ENCODE measurements around the gene PPP2R5E.
"Not testable (repeated sequence)": the region's sequence is repeated elsewhere in the genome, so short reads cannot be mapped to it uniquely, and the experiment has no call there.

PPP2R5E gene

DNA sequence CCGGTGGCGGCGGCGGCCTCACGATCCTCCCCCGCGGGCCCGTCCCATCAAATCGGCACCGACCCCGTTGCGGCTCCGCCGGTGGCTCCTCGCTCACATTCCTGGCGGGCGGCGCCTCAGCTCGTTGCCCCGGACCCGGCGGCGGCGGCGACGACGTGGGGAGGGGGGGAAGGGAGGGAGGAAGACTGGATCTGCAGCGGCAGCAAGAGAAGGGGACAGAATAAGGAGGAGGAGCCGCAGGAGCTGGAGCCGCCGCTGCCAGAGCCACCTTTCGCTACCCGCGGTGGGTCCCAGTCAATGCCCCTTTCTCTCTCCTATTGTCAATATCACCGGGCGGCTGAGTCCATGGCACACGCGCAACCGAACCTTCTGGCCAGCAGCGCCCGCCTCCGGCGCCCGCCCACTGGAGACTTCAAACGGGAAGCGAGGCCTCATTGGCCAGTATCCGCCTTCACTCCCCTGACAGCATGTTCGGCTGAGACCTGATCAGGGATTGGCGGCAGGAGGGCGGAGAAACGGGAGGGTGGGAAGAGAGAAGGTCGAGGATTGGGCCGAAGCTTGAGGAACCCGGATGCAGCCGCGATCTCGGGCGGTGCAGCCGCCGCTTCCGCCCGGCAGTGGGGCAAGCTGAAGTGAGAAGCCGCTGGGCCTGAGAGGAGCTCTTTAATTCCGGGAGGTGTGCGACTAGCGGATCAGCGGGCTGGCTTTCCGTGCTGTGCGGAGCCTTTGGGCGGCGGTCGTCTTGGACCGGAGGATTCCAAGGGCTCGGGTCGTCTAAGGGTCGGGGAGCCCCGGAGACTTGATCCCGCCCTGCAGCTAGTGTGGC, at the start of gene PPP2R5E:
Gene PPP2R5E, minus strand, starts transcription at position 378 of the 826 bp plus-strand sequence. CDS start 3,692 bp downstream, outside the sequence.
- peak; percentile 98 for DNase-seq

DNA sequence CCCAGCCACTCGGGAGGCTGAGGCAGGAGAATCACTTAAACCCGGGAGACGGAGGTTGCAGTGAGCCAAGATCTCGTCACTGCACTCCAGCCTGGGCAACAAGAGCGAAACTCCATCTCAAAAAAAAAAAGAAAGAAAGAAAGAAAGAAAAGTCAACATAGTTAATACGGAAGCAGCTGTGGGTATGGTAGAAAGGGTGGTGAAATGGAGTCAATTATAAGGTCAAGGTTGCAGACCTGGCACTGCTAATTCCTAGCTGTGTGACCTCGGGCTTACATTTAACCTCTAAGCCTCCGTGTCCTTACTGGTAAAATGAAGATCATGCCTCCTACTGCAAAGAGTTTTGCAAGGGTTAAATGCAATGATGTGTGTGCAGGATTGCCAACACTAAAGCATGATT, 39.9 kb upstream of the PPP2R5E start:
- not testable (repeated sequence) for DNase-seq

DNA sequence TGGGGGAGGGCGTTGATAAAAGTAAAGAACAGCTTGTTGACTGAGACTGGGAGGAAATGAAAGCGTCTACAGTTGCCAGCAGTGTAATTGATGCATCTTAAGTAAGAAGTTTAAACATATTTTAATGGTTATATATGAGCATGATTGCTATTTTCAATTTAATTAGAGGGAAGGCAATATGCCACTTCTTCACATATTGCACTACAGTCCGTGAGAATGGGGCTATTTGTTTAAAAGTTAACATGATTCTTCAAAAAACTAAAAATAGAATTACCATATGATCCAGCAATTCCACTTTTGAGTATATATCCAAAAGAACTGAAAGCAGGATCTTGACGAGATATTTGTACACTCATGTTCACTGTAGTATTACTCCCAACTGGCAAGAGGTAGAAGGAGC, 38.3 kb upstream of the PPP2R5E start:
- DNase-seq, result no peak

DNA sequence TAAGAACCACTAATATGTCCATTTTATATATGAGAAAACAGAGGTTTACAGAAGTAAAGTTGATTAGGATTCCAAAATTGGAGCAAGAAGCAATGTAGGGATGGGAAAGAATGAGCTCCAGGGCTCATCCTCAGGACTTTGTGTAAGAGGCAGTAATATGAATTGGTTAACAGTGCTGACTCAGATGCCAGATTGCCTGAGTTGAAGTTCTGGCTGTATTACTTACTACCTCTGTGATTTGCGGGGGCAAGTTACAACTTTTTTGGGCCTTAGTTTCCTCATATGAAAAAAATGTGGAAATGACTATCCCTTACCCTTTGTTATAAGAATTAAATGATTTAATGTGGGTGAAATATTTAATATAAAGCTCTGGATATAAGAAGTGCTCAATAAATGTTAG, 35.1 kb upstream of the PPP2R5E start:
- no peak for DNase-seq

DNA sequence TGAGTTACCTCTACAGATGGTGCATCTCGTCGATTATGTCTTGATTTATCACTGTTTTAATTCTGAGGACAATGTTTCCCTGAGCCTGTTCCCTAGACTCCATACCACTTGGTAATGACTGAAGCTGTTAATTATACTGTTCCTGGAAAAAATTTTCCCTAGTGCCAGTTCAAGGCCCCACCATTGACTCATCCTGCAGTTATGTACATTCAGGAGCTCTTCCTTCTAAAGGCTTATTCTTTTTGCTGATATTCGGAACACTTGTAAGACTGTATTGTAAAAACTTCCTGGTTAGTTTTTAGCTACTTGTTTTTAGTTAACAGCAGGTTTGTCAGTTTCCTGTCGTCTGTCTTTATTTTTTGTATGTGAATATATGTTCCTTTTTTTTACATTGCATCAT, 30.4 kb upstream of the PPP2R5E start:
- no peak for DNase-seq

GRCh38 chr14:63565448-63565847, 22.3 kb upstream of the PPP2R5E start:
- DNase-seq, result no peak

DNA sequence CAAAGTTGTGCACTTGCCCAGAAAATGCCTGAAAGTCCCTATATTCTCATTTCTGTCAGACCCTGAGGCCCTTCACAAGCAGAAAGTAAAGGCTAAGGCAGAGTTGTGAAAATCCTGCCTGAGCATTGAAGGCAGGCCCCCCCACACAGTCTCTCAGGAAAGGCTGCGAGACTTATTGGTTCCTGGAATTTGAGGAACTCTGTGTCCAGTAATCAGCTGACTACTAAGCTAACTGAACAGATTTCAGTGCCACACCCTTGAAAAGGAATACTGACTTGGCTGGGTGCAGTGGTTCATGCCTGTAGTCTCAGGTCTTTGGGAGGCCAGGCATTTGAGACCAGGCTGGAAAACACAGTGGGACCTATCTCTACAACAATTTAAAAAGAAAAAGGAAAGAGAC, 21.1 kb upstream of the PPP2R5E start:
- no peak for DNase-seq

GRCh38 chr14:63563370-63564026, 20.3 kb upstream of the PPP2R5E start:
- no peak for DNase-seq

DNA sequence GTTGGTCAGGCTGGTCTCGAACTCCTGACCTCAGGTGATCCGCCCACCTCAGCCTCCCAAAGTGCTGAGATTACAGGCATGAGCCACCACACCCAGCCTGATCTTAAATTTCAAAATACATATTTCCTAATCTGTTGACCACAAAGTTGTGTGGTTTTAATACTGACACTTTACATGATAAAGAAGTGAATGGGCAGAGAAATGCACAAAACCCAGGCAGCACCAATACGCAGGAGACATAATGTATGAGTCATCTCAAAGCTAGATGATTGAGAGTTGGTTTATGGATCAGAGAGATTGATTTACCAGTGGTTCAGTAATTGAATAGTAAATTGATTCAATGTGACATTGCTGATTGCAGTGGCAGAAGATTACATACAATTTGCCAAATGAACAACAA, 19.2 kb upstream of the PPP2R5E start:
- no peak for DNase-seq

DNA sequence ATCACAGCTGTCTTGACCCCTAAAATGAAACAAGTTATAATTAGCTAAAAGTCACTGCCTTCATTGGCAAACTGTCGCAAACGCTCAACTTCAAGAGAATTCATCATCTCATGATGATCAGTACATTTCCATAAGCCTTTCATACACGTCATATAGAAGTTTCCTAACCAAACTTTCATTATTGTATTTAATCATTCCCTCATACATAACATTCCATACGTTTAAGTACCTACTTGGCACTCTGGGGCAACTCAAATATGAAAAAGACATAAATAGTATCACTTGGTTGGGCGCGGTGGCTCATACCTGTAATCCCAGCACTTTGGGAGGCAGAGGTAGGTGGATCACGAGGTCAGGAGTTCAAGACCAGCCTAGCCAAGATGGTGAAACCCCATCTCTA, 12.4 kb upstream of the PPP2R5E start:
- no peak for DNase-seq

DNA sequence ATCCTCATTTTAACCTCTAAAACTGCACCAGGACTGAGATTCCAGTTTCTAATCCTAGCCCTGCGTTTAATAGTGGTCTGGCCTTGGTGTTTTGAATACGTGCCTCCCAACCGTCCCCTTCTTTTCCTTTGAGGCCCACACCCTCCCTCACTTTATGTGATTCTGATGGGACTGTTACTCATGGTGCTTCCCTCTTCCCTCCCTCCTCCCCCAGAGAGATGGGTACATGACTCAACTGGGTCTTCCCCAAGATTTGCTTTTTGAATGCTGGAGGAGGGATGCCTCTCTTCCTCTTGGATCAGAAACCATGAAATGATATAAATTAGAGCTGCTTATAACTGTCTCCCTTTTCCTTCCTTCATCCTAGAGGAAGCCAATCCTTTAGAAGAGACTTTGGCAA, 8.2 kb upstream of the PPP2R5E start:
- no peak for DNase-seq

DNA sequence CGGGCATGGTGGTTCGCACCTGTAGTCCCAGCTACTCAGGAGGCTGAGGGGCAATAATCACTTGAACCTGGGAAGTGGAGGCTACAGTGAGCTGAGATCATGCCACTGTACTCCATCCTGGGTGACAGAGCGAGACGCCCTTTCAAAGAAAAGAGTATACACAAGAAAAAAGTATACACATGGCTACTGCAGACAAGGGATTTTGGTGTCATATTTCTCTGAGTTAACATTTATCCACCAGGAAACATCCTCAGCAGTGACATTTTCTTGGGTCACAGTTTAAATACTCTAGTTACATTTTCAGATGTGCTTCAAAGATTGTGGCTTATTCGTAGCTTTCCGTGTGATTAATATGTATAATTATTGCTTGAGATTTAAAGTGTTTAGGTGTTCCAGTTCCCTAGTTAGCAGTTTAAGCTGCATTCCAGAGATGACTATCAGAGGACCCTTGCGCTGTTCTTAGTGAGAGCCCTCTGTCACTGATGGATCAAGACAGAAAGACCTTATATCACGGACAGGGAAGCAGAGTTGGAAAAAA, 4.7 kb upstream of the PPP2R5E start:
- DNase-seq, result no peak

DNA sequence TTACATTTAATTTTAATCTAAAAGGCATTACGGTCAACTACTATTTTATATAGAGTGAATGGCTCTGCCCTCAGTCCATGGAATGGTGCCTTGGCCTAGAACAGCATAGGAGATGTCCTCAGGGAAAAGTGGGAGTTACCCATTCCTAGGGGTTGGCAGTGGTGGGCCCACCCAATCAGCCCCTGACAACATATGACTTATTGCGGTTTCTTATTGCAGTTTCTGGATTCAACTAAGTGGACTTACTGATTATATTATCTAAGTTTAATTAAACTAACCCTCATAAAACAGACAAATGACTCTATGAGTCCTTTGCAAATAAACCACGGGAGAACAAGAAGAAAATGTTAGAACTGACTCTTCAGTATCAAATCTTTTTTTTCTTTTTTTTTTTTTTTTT, 2.3 kb upstream of the PPP2R5E start:
- no peak for DNase-seq

DNA sequence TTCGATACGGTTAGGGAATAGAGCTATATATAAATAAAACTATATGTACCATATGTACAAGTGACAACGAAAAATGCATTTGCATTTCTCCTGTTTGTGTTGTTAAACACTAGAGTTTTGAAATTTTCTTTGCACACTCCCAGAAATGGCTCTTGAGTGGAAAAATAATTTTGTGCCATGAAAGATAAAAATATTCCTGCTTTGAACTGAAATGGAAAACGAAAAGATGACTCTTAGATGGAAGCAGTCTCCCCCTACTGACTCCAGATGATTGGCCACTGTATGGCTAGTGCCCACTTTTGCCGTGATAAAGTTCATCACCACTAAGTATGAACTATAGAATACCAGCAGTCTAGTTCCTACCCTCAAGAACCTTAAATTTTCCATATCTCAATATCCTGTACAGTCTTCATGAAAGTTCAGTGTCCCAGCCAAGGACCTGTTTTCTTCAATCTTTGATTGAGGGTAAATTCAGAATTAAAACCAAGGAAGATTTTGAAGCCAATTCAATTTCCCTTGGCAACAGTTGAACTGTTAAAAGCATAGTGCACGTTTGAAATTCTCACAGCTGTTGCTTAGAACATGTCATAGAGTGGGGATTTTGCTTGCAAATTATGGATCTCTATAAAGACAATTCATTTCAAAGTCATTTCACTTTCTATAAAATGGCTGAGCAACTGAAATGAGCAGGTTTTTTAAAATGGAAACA, 1.6 kb upstream of the PPP2R5E start:
- no peak for DNase-seq

DNA sequence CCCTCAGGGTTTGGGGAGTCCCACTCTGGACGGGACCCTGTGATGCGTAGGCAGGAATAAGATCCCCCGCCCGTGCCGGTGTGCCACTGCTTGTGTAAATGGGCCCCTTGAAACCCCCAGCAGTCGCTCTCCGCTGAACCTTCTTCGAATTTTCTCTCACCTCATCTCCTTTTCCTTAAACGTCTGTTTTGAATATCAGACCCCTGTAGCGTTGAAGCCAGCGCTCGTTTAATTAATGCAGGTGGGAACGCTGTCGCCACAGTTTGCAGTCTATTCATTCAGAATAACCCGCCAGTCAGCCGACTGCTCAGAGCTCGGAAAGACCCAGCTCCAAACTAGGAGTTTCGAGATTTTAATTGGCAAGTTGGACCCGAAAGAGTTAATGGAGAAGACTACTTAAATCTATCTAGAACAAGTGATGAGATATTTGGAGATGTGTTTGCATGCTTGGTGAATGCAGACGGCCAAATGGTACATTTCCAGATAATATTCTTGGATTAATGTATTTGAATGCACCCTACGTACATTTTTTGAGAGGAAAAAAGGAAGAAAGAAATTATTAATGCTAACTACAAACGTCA, 739 bp upstream of the PPP2R5E start:
- no peak for DNase-seq

DNA sequence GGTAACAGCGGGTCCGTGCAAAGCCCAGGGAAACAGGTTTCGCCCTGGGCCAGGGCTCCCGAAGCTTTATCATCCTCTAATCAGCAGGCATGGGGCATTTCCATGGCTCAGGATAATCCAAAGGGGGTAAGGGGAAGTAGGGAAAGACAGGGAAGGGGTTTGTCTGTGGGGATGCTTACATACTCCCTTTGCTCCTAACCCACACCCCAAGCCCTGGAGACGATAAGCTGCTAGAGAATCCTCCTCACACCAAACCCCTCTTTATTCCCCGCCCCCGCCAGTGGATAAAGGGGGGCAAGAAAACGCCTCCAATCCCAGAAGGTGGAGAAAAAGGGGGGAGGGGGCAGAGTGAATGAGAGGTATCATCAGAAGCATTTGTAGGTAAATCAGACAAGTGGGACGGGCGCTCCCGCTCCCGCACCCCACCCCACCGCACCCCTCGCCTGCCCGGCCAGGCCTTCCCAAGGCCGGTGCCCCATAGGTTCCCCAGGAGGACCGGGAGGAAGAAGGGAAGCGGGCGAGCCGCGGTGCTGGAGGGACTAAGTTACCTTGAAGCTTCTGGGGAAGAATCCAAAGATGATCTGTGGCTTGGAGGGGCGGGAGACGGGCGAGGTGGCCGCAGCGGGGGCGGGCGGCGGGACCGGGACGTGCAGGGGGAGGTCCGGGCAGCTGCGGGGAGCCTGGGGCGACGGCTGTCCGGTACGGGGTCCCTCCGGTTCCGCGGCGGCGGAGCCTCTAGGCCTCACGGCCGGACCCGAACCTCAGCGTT, 762 bp downstream of the PPP2R5E start:
- DNase-seq, result peak; percentile 66

GRCh38 chr14:63535918-63536317, 7.3 kb downstream of the PPP2R5E start:
- DNase-seq, result no peak

DNA sequence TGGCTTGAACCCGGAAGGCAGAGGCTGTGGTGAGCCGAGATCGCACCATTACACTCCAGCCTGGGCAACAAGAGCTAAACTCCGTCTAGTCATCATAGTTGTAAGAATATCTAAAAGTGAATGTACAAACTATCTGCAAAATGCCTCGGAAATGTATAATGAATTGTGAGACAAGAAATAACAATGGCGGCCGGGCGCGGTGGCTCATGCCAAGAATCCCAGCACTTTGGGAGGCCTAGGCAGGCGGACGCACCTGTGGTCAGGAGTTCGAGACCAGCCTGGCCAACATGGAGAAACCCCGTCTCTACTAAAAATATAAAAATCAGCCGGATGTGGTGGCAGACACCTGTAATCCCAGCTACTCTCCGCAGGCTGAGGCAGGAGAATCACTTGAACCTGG, 9.7 kb downstream of the PPP2R5E start:
- no peak for DNase-seq

- DNase-seq, result no peak
These were observed 18.5 kb downstream of the PPP2R5E start for GRCh38 chr14:63524537-63525155.

GRCh38 chr14:63523735-63524426, 19.3 kb downstream of the PPP2R5E start:
- DNase-seq, result no peak

- not testable (repeated sequence) for DNase-seq
These were observed 20.7 kb downstream of the PPP2R5E start for GRCh38 chr14:63522511-63522910.
